ENCODE data around the gene SPDEF.

SPDEF gene

GRCh38 chr6:34556031-34556471 is at the start of gene SPDEF:
TSS of gene SPDEF (minus strand) at chr6:34556329. CDS start at chr6:34544455, 11,874 bp downstream.
- DNase-seq (ENCODE audit: extremely low read depth in 1 of 2, low read depth in 1 of 2) = no peak

- no peak for DNase-seq (ENCODE audit: extremely low read depth in 1 of 2, low read depth in 1 of 2)
Measured at GRCh38 chr6:34603707-34604106, 47.6 kb upstream of the SPDEF start.

GRCh38 chr6:34602318-34603111 is 46.4 kb upstream of the SPDEF start:
- DNase-seq (ENCODE audit: extremely low read depth in 1 of 2, low read depth in 1 of 2) = no peak

- no peak for DNase-seq (ENCODE audit: extremely low read depth in 1 of 2, low read depth in 1 of 2)
Measured at GRCh38 chr6:34601706-34602105, 45.6 kb upstream of the SPDEF start.

- no peak for DNase-seq (ENCODE audit: extremely low read depth in 1 of 2, low read depth in 1 of 2)
Measured at GRCh38 chr6:34600796-34601195, 44.7 kb upstream of the SPDEF start.

GRCh38 chr6:34600101-34600500 is 44.0 kb upstream of the SPDEF start:
- DNase-seq (ENCODE audit: extremely low read depth in 1 of 2, low read depth in 1 of 2) = no peak

- DNase-seq (ENCODE audit: extremely low read depth in 1 of 2, low read depth in 1 of 2) = no peak
Measured at GRCh38 chr6:34598712-34599111, 42.6 kb upstream of the SPDEF start.

- DNase-seq (ENCODE audit: extremely low read depth in 1 of 2, low read depth in 1 of 2) = no peak
Measured at GRCh38 chr6:34597605-34598353, 41.6 kb upstream of the SPDEF start.

- no peak for DNase-seq (ENCODE audit: extremely low read depth in 1 of 2, low read depth in 1 of 2)
Measured at GRCh38 chr6:34596798-34597197, 40.7 kb upstream of the SPDEF start.

- DNase-seq (ENCODE audit: extremely low read depth in 1 of 2, low read depth in 1 of 2) = no peak
Measured at GRCh38 chr6:34595332-34596184, 39.4 kb upstream of the SPDEF start.

GRCh38 chr6:34593701-34594100 is 37.6 kb upstream of the SPDEF start:
- no peak for DNase-seq (ENCODE audit: extremely low read depth in 1 of 2, low read depth in 1 of 2)

GRCh38 chr6:34592208-34592952 is 36.3 kb upstream of the SPDEF start:
- no peak for DNase-seq (ENCODE audit: extremely low read depth in 1 of 2, low read depth in 1 of 2)

GRCh38 chr6:34589691-34590090 is 33.6 kb upstream of the SPDEF start:
- no peak for DNase-seq (ENCODE audit: extremely low read depth in 1 of 2, low read depth in 1 of 2)

- no peak for DNase-seq (ENCODE audit: extremely low read depth in 1 of 2, low read depth in 1 of 2)
Measured at GRCh38 chr6:34589140-34589539, 33.0 kb upstream of the SPDEF start.

GRCh38 chr6:34587851-34588250 is 31.7 kb upstream of the SPDEF start:
- DNase-seq (ENCODE audit: extremely low read depth in 1 of 2, low read depth in 1 of 2) = no peak

GRCh38 chr6:34587325-34587724 is 31.2 kb upstream of the SPDEF start:
- DNase-seq (ENCODE audit: extremely low read depth in 1 of 2, low read depth in 1 of 2) = no peak

GRCh38 chr6:34586327-34587040 is 30.4 kb upstream of the SPDEF start:
- no peak for DNase-seq (ENCODE audit: extremely low read depth in 1 of 2, low read depth in 1 of 2)

- no peak for DNase-seq (ENCODE audit: extremely low read depth in 1 of 2, low read depth in 1 of 2)
Measured at GRCh38 chr6:34585512-34586061, 29.5 kb upstream of the SPDEF start.

- no peak for DNase-seq (ENCODE audit: extremely low read depth in 1 of 2, low read depth in 1 of 2)
Measured at GRCh38 chr6:34585108-34585507, 29.0 kb upstream of the SPDEF start.

- DNase-seq (ENCODE audit: extremely low read depth in 1 of 2, low read depth in 1 of 2) = no peak
Measured at GRCh38 chr6:34584694-34585093, 28.6 kb upstream of the SPDEF start.

Data from activated CD8-positive, alpha-beta memory T cell treated with anti-CD3 and anti-CD28 coated beads for 1 hour (primary cell).